ENCODE measurements around the gene L1CAM. TPM values are rescaled to one million over a fixed set of nuclear protein-coding genes. Genes with fewer than 3 reads are reported as not detected.

L1CAM gene
- polyA plus RNA-seq, 4 donors: 0.54 to 16.3 (median 2.1) TPM; not detected in 1

- H3K4me3 ChIP-seq (ENCODE audit: low read depth in 1 of 3, low read length in 3 of 3): no peak overlapping the region
- DNase-seq (no peak), FAIRE-seq (no peak)
- peaks cover 0 to 37% (median 3%) of the 10 kb centered on the region in 3 donors for H3K36me3 ChIP-seq (ENCODE audit: control insufficient read depth in 3 of 3, insufficient read depth in 2 of 3, low read depth in 1 of 3, low read length in 3 of 3)
- 89 to 96% (median 95%) methylated on average over 13 of the region's 13 CpGs for WGBS, 3 donors
- no peak overlapping the region for H3K27ac ChIP-seq (ENCODE audit: low read depth in 1 of 3, low read length in 2 of 3)
- no peaks in the 10 kb centered on the region for H3K9me3 ChIP-seq (ENCODE audit: control insufficient read depth in 2 of 2, insufficient read depth in 1 of 2, low read depth in 1 of 2, low read length in 1 of 2)
- H3K27me3 ChIP-seq (ENCODE audit: control insufficient read depth in 3 of 3, insufficient read depth in 3 of 3, low read length in 3 of 3): no peaks in the 10 kb centered on the region
- peaks cover 0 to 10% (median 3%) of the 10 kb centered on the region in 3 donors for H3K4me1 ChIP-seq (ENCODE audit: control insufficient read depth in 3 of 3, insufficient read depth in 2 of 3, low read depth in 1 of 3, low read length in 2 of 3)
Measured at GRCh38 chrX:153931748-153932147, 45.8 kb upstream of the L1CAM start.

DNA sequence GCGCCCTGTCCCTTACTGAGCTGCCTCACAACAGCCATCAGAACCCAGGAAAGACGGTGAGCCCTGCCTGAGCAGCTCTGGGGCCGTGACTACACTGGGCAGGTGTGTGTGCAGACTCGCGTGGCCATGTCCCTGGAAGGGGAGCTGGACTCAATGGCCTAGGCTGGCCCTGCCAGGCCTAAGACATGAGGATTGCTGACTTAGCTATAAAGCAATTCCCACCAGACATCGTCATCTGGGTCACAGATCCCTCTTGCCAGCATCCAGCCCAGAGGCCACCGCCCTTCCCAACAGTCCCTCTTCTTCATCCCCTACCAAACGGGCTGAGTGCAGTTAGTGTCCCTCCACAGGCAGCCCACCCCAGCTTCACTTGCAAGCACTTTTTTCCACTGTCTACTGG is 45.2 kb upstream of the L1CAM start:
- Histone ChIP-seq H3K4me1 (ENCODE audit: control insufficient read depth in 3 of 3, insufficient read depth in 2 of 3, low read depth in 1 of 3, low read length in 2 of 3) (peaks cover 0 to 16% (median 3%) of the 10 kb centered on the region in 3 donors), H3K27ac (ENCODE audit: low read depth in 1 of 3, low read length in 2 of 3) (no peak overlapping the region), H3K9me3 (ENCODE audit: control insufficient read depth in 2 of 2, insufficient read depth in 1 of 2, low read depth in 1 of 2, low read length in 1 of 2) (no peaks in the 10 kb centered on the region), H3K36me3 (ENCODE audit: control insufficient read depth in 3 of 3, insufficient read depth in 2 of 3, low read depth in 1 of 3, low read length in 3 of 3) (peaks cover 0 to 37% (median 3%) of the 10 kb centered on the region in 3 donors), H3K27me3 (ENCODE audit: control insufficient read depth in 3 of 3, insufficient read depth in 3 of 3, low read length in 3 of 3) (no peaks in the 10 kb centered on the region), H3K4me3 (ENCODE audit: low read depth in 1 of 3, low read length in 3 of 3) (no peak overlapping the region)
- DNase-seq (no peak), FAIRE-seq (no peak)
- WGBS, 3 donors: 87 to 95% (median 88%) methylated on average over 7 to 8 of the region's 8 CpGs

- Histone ChIP-seq H3K27ac (ENCODE audit: low read depth in 1 of 3, low read length in 2 of 3) (no peak overlapping the region), H3K9me3 (ENCODE audit: control insufficient read depth in 2 of 2, insufficient read depth in 1 of 2, low read depth in 1 of 2, low read length in 1 of 2) (no peaks in the 10 kb centered on the region), H3K4me3 (ENCODE audit: low read depth in 1 of 3, low read length in 3 of 3) (no peak overlapping the region), H3K27me3 (ENCODE audit: control insufficient read depth in 3 of 3, insufficient read depth in 3 of 3, low read length in 3 of 3) (no peaks in the 10 kb centered on the region), H3K4me1 (ENCODE audit: control insufficient read depth in 3 of 3, insufficient read depth in 2 of 3, low read depth in 1 of 3, low read length in 2 of 3) (peaks cover 0 to 21% (median 3%) of the 10 kb centered on the region in 3 donors), H3K36me3 (ENCODE audit: control insufficient read depth in 3 of 3, insufficient read depth in 2 of 3, low read depth in 1 of 3, low read length in 3 of 3) (peaks cover 0 to 37% (median 3%) of the 10 kb centered on the region in 3 donors)
- whole genome bisulfite sequencing, 3 donors: 87 to 90% (median 89%) methylated on average over 24 to 31 of the region's 31 CpGs
- FAIRE-seq (no peak), DNase-seq (no peak)
Measured at GRCh38 chrX:153930011-153930910, 44.3 kb upstream of the L1CAM start.

DNA sequence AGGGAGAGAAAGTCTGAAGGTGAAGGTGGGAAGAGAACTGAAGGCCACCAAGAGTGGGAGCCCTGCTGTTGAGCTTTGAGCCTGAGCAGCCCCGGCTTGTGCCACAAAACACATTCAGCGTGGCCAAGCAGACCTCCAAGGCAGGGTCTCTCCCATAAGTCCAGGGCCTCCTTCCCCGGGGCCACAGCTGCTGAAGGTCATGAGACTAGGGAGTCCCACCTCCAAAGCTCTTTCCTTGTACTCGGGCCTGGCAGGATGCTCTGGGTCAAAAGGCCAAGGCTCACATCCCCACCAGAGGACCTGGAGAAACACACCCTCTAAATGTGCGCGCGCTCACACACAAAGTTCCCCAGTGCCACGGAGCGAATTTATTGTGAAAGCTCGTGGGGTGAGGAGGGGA is 43.6 kb upstream of the L1CAM start:
- Histone ChIP-seq H3K36me3 (ENCODE audit: control insufficient read depth in 3 of 3, insufficient read depth in 2 of 3, low read depth in 1 of 3, low read length in 3 of 3) (peaks cover 0 to 37% (median 3%) of the 10 kb centered on the region in 3 donors), H3K27ac (ENCODE audit: low read depth in 1 of 3, low read length in 2 of 3) (no peak overlapping the region), H3K4me3 (ENCODE audit: low read depth in 1 of 3, low read length in 3 of 3) (no peak overlapping the region), H3K4me1 (ENCODE audit: control insufficient read depth in 3 of 3, insufficient read depth in 2 of 3, low read depth in 1 of 3, low read length in 2 of 3) (peaks cover 0 to 28% (median 3%) of the 10 kb centered on the region in 3 donors), H3K27me3 (ENCODE audit: control insufficient read depth in 3 of 3, insufficient read depth in 3 of 3, low read length in 3 of 3) (no peaks in the 10 kb centered on the region), H3K9me3 (ENCODE audit: control insufficient read depth in 2 of 2, insufficient read depth in 1 of 2, low read depth in 1 of 2, low read length in 1 of 2) (no peaks in the 10 kb centered on the region)
- FAIRE-seq: no peak
- DNase-seq: no peak
- 77 to 78% (median 77%) methylated on average over 10 of the region's 10 CpGs for WGBS, 3 donors

GRCh38 chrX:153928846-153929245 is 42.9 kb upstream of the L1CAM start:
- DNase-seq (no peak), FAIRE-seq (no peak)
- 28 to 40% (median 34%) methylated on average over 6 to 9 of the region's 9 CpGs for WGBS, 3 donors
- Histone ChIP-seq H3K27me3 (ENCODE audit: control insufficient read depth in 3 of 3, insufficient read depth in 3 of 3, low read length in 3 of 3) (no peaks in the 10 kb centered on the region), H3K9me3 (ENCODE audit: control insufficient read depth in 2 of 2, insufficient read depth in 1 of 2, low read depth in 1 of 2, low read length in 1 of 2) (no peaks in the 10 kb centered on the region), H3K4me1 (ENCODE audit: control insufficient read depth in 3 of 3, insufficient read depth in 2 of 3, low read depth in 1 of 3, low read length in 2 of 3) (peaks cover 0 to 30% (median under 1%) of the 10 kb centered on the region in 3 donors), H3K36me3 (ENCODE audit: control insufficient read depth in 3 of 3, insufficient read depth in 2 of 3, low read depth in 1 of 3, low read length in 3 of 3) (peaks cover 0 to 37% (median 3%) of the 10 kb centered on the region in 3 donors), H3K4me3 (ENCODE audit: low read depth in 1 of 3, low read length in 3 of 3) (peak overlapping the region in 1 of 3 donors; percentile 24), H3K27ac (ENCODE audit: low read depth in 1 of 3, low read length in 2 of 3) (peak overlapping the region in 2 of 3 donors; percentile 78 to 83)

GRCh38 chrX:153927922-153928760 is 42.2 kb upstream of the L1CAM start:
- Histone ChIP-seq H3K27ac (ENCODE audit: low read depth in 1 of 3, low read length in 2 of 3) (peak overlapping the region; percentile 95 to 100 (median 99)), H3K9me3 (ENCODE audit: control insufficient read depth in 2 of 2, insufficient read depth in 1 of 2, low read depth in 1 of 2, low read length in 1 of 2) (no peaks in the 10 kb centered on the region), H3K4me1 (ENCODE audit: control insufficient read depth in 3 of 3, insufficient read depth in 2 of 3, low read depth in 1 of 3, low read length in 2 of 3) (peaks cover 0 to 30% (median 0%) of the 10 kb centered on the region in 3 donors), H3K4me3 (ENCODE audit: low read depth in 1 of 3, low read length in 3 of 3) (peak overlapping the region; percentile 52 to 71 (median 57)), H3K36me3 (ENCODE audit: control insufficient read depth in 3 of 3, insufficient read depth in 2 of 3, low read depth in 1 of 3, low read length in 3 of 3) (peaks cover 0 to 37% (median 3%) of the 10 kb centered on the region in 3 donors), H3K27me3 (ENCODE audit: control insufficient read depth in 3 of 3, insufficient read depth in 3 of 3, low read length in 3 of 3) (no peaks in the 10 kb centered on the region)
- WGBS, 3 donors: 0 to 11% (median 8%) methylated on average over 43 to 76 of the region's 76 CpGs
- FAIRE-seq: peak; percentile 41
- peak; percentile 95 for DNase-seq

DNA sequence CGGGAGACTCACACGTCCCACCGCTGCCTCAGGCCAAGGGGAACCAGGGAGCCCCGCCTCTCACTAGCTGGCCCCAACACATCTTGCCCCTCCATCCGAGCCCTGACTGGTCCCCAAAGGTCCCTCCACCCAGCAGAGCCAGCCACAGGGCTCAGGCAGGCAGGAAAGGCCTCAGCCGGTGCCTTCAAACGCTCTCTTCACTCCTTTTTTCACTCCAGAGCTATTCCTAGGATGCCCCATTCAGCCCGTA is 41.6 kb upstream of the L1CAM start:
- Histone ChIP-seq H3K36me3 (ENCODE audit: control insufficient read depth in 3 of 3, insufficient read depth in 2 of 3, low read depth in 1 of 3, low read length in 3 of 3) (peaks cover 0 to 34% (median 3%) of the 10 kb centered on the region in 3 donors), H3K27ac (ENCODE audit: low read depth in 1 of 3, low read length in 2 of 3) (peak overlapping the region; percentile 95 to 100 (median 99)), H3K4me1 (ENCODE audit: control insufficient read depth in 3 of 3, insufficient read depth in 2 of 3, low read depth in 1 of 3, low read length in 2 of 3) (peaks cover 0 to 30% (median 0%) of the 10 kb centered on the region in 3 donors), H3K9me3 (ENCODE audit: control insufficient read depth in 2 of 2, insufficient read depth in 1 of 2, low read depth in 1 of 2, low read length in 1 of 2) (no peaks in the 10 kb centered on the region), H3K4me3 (ENCODE audit: low read depth in 1 of 3, low read length in 3 of 3) (peak overlapping the region; percentile 52 to 71 (median 57)), H3K27me3 (ENCODE audit: control insufficient read depth in 3 of 3, insufficient read depth in 3 of 3, low read length in 3 of 3) (no peaks in the 10 kb centered on the region)
- no peak for FAIRE-seq
- WGBS, 3 donors: 0 to 20% (median 0%) methylated on average over 4 to 8 of the region's 8 CpGs
- no peak for DNase-seq
